Lung (tissue), 12 donors: ENCODE data around the gene BORCS8. TPM values are rescaled to one million over a fixed set of nuclear protein-coding genes. Genes with fewer than 3 reads are reported as not detected.
A peak's percentile ranks its signal among the peaks of the same experiment; 100 is the strongest.
"Not testable (repeated sequence)": the region's sequence is repeated elsewhere in the genome, so short reads cannot be mapped to it uniquely, and the experiment has no call there.

Experiments
- ATAC-seq: fragments of 200-7000 bp; cut with Tn5 transposase; one replicate; pipeline ENCODE4 v1.9.1; 2020; ENCODE audit warnings: moderate number of reproducible peaks; ENCODE audit not compliant: insufficient read depth, low FRiP score
- DNase-seq, 3 donors: peaks; one replicate each; pipeline ENCODE4 v3.0.0-alpha.2; 2013 to 2017
- H3K27ac ChIP-seq, 2 donors: one replicate each; pipeline ENCODE4 v1.5.1; 2013; ENCODE audit warnings: mild to moderate bottlenecking in 2 of 2, moderate library complexity in 2 of 2, control low read depth in 1 of 2, inconsistent platforms in 1 of 2, low read depth in 1 of 2, low read length in 1 of 2
- H3K27me3 ChIP-seq, 3 donors: one replicate each; pipeline ENCODE4 v1.5.1; 2013; ENCODE audit warnings: low read length in 2 of 3; ENCODE audit not compliant: control insufficient read depth in 3 of 3, insufficient read depth in 3 of 3
- H3K36me3 ChIP-seq, 4 donors: one replicate each; pipeline ENCODE4 v1.5.1; 2013; ENCODE audit warnings: low read length in 4 of 4, mild to moderate bottlenecking in 1 of 4, moderate library complexity in 1 of 4; ENCODE audit not compliant: control insufficient read depth in 4 of 4, insufficient read depth in 4 of 4
- H3K4me1 ChIP-seq, 5 donors: one replicate each; pipeline ENCODE4 v1.5.1; 2013; ENCODE audit warnings: low read length in 5 of 5, mild to moderate bottlenecking in 2 of 5, moderate library complexity in 1 of 5; ENCODE audit not compliant: control insufficient read depth in 5 of 5, insufficient read depth in 5 of 5
- H3K4me3 ChIP-seq: one replicate; pipeline ENCODE4 v1.5.1; 2013; ENCODE audit warnings: mild to moderate bottlenecking, control low read depth, moderate library complexity
- H3K9ac ChIP-seq, 2 donors: one replicate each; pipeline ENCODE4 v1.5.1; 2013; ENCODE audit warnings: low read length in 2 of 2, control low read depth in 1 of 2; ENCODE audit not compliant: insufficient read depth in 1 of 2
- H3K9me3 ChIP-seq, 4 donors: one replicate each; pipeline ENCODE4 v1.5.1; 2013; ENCODE audit warnings: low read length in 3 of 4, mild to moderate bottlenecking in 1 of 4, moderate library complexity in 1 of 4; ENCODE audit not compliant: control insufficient read depth in 4 of 4, insufficient read depth in 3 of 4
- WGBS, 2 donors: extraction: QIAGEN DNeasy Blood & Tissue Kit; methylation state at CpG; one replicate each; pipeline ENCODE4 v1.1.7; 2013; 5-methylcytosine and 5-hydroxymethylcytosine counted together
- polyA plus RNA-seq, 2 donors: library from polyadenylated mRNA; stranded (reverse); fragments of 200-250 nt; gene quantifications; one replicate each; pipeline ENCODE4 v1.2.1, GENCODE V29; 2013
- total RNA-seq, 2 donors: library from RNA; depleted of rRNA in 1 of 2; stranded (reverse); fragments of >200 nt in 1 of 2; gene quantifications; one replicate each; pipeline ENCODE4 v1.2.1, GENCODE V29; 2014 to 2021
- TF ChIP-seq, protein P1 (sequence below): IDR thresholded peaks from 2 replicates; pipeline ENCODE4 v1.5.1; 2012; ENCODE audit warnings: mild to moderate bottlenecking; ENCODE audit errors: control extremely low read depth, extremely low read depth
- donor health status: control.
- donor health status: control.
- donor health status: Bipolar disorder and iron deficiency.
- donor health status: healthy.
- donor health status: DM: yes; HTN: yes; CAD: no.

Gene BORCS8
- total and polyA plus RNA-seq, 4 donors: 10.0 to 41.4 (median 34.2) TPM

- DNase-seq: peak; percentile 98 to 100 (median 99)
- TF ChIP-seq, protein P1, sequence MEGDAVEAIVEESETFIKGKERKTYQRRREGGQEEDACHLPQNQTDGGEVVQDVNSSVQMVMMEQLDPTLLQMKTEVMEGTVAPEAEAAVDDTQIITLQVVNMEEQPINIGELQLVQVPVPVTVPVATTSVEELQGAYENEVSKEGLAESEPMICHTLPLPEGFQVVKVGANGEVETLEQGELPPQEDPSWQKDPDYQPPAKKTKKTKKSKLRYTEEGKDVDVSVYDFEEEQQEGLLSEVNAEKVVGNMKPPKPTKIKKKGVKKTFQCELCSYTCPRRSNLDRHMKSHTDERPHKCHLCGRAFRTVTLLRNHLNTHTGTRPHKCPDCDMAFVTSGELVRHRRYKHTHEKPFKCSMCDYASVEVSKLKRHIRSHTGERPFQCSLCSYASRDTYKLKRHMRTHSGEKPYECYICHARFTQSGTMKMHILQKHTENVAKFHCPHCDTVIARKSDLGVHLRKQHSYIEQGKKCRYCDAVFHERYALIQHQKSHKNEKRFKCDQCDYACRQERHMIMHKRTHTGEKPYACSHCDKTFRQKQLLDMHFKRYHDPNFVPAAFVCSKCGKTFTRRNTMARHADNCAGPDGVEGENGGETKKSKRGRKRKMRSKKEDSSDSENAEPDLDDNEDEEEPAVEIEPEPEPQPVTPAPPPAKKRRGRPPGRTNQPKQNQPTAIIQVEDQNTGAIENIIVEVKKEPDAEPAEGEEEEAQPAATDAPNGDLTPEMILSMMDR: no peak
- no peaks in the 10 kb centered on the region for H3K9me3 ChIP-seq
- no peaks in the 10 kb centered on the region for H3K27me3 ChIP-seq
- peak within 1 kb of the TSS; percentile 73 to 99 for H3K9ac ChIP-seq
- no peaks in the 10 kb centered on the region for H3K36me3 ChIP-seq
- H3K4me1 ChIP-seq: peaks cover 0 to 7% (median 2%) of the 10 kb centered on the region in 5 donors
- peak within 1 kb of the TSS; percentile 79 for H3K4me3 ChIP-seq
- peak within 1 kb of the TSS; percentile 79 to 82 for H3K27ac ChIP-seq
- 2 to 3% methylated on average over 42 of the region's 42 CpGs for WGBS, 2 donors
- ATAC-seq: peak; percentile 98
Measured at GRCh38 chr19:19138109-19138981, 53.6 kb downstream of the BORCS8 start, which contains the start of gene TMEM161A. Gene TMEM161A, minus strand, starts transcription at chr19:19138478. Its CDS starts 50 bp downstream, at chr19:19138428.

GRCh38 chr19:19137556-19138108 is 54.3 kb downstream of the BORCS8 start:
- no peaks in the 10 kb centered on the region for H3K36me3 ChIP-seq
- DNase-seq (peak in 2 of 3 donors; percentile 17 to 26), ATAC-seq (peak; percentile 16)
- TF ChIP-seq, protein P1: no peak
- H3K9me3 ChIP-seq: peaks cover 0 to 2% (median 0%) of the 10 kb centered on the region in 4 donors
- H3K27me3 ChIP-seq: no peaks in the 10 kb centered on the region
- WGBS, 2 donors: 15 to 32% methylated on average over 25 of the region's 25 CpGs
- H3K4me3 ChIP-seq: peak overlapping the region; percentile 79
- H3K4me1 ChIP-seq: peaks cover 0 to 7% (median 2%) of the 10 kb centered on the region in 5 donors
- H3K27ac ChIP-seq: peak overlapping the region in 1 of 2 donors; percentile 82
- H3K9ac ChIP-seq: peak overlapping the region; percentile 73 to 99

GRCh38 chr19:19135713-19136112 is 56.2 kb downstream of the BORCS8 start:
- not testable (repeated sequence) for H3K27ac ChIP-seq, H3K9ac ChIP-seq, H3K36me3 ChIP-seq, H3K4me3 ChIP-seq, H3K27me3 ChIP-seq, DNase-seq, ATAC-seq, H3K4me1 ChIP-seq
- 91% methylated on average over 6 of the region's 6 CpGs for WGBS, 2 donors
- H3K9me3 ChIP-seq: peaks cover 0 to 12% (median 4%) of the 10 kb centered on the region in 4 donors

GRCh38 chr19:19134687-19135158 is 57.2 kb downstream of the BORCS8 start:
- no peak for ATAC-seq
- no peak overlapping the region for H3K4me3 ChIP-seq
- WGBS, 2 donors: 27 to 38% methylated on average over 21 of the region's 21 CpGs

More at GRCh38 chr19:19134687-19135158, 57.2 kb downstream of the BORCS8 start:
- Histone ChIP-seq H3K36me3 (peaks cover 0 to 4% (median 0%) of the 10 kb centered on the region in 4 donors), H3K4me1 (peaks cover 0 to 7% (median 2%) of the 10 kb centered on the region in 5 donors), H3K9ac (no peak overlapping the region), H3K27me3 (no peaks in the 10 kb centered on the region), H3K27ac (no peak overlapping the region), H3K9me3 (peaks cover 0 to 12% (median 4%) of the 10 kb centered on the region in 4 donors)
- peak; percentile 39 to 53 (median 47) for DNase-seq
- TF ChIP-seq, protein P1: no peak
